ENCODE results near the gene IL4. TPM values are rescaled to one million over a fixed set of nuclear protein-coding genes. Genes with fewer than 3 reads are reported as not detected.

The IL4 gene
- total RNA-seq, 4 donors from 2014 or later: not detected

DNA sequence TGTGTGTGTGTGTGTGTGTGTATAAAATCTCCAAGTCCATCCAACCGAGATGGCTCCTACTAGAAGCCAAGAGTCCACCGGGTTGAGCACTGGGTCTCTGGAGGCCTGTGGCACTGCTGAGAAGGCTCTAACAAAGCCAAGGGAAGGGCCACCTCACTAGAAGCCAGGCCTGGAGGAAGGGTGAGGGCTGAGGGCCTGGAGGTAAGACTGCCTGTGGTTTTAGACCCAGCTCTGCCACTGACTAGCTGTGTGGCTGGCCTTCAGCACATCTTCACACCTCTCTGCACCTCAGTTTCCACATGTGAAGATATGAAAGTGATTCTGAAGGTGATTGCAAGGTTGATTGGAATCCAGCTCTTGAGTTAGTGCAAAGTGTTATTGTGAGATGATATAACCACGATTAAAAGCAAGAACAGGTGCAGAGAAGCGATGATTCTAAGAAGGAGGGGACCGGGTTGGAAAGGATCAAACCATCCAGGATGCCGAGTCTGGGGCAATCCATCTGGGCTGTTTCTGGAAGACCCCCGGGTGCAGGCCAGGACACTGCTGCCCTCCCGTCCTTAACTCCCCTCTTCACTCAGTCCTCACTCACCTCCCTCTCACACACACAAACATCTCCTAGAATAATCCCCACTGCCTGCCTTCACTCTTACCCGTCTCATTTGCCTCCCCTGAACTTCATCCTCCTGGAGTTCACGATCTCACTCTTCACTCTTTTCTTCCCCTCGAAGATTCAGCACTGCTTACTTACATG, 2.3 kb downstream of the IL4 start:
- TF ChIP-seq, protein P1, sequence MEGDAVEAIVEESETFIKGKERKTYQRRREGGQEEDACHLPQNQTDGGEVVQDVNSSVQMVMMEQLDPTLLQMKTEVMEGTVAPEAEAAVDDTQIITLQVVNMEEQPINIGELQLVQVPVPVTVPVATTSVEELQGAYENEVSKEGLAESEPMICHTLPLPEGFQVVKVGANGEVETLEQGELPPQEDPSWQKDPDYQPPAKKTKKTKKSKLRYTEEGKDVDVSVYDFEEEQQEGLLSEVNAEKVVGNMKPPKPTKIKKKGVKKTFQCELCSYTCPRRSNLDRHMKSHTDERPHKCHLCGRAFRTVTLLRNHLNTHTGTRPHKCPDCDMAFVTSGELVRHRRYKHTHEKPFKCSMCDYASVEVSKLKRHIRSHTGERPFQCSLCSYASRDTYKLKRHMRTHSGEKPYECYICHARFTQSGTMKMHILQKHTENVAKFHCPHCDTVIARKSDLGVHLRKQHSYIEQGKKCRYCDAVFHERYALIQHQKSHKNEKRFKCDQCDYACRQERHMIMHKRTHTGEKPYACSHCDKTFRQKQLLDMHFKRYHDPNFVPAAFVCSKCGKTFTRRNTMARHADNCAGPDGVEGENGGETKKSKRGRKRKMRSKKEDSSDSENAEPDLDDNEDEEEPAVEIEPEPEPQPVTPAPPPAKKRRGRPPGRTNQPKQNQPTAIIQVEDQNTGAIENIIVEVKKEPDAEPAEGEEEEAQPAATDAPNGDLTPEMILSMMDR (IDR thresholded peaks at IDR 0.05): no peak
- DNase-seq (ENCODE audit: low spot score): no peak
- ATAC-seq (ENCODE audit: low FRiP score): no peak

GRCh38 chr5:132677191-132677590, 3.4 kb downstream of the IL4 start:
- TF ChIP-seq, protein P1 (IDR thresholded peaks at IDR 0.05): no peak
- DNase-seq (ENCODE audit: low spot score) (no peak), ATAC-seq (ENCODE audit: low FRiP score) (peak; percentile 69)

- DNase-seq (ENCODE audit: low spot score): no peak
- TF ChIP-seq, protein P1 (IDR thresholded peaks at IDR 0.05): no peak
- ATAC-seq (ENCODE audit: low FRiP score): no peak
Observed at GRCh38 chr5:132677682-132678400, 4.1 kb downstream of the IL4 start.

DNA sequence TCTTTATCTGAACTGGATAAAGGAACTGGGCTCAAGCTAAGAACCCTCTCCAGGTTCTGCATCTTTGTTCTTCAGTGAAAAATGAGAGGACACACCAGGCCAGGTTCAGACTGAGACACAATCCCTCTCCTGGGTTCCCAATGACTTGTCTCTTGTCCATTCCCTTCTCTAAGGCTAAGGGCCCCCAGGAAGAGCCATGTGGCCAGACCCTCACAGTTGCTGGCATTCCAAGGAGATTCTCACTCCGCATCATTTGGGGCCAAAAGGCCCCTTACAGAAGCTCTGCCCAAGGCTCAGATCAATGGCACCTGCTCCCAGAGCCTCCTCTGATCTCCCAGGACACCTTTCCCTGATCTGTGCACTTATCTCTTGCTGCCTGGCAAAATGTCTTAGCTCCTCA, 4.9 kb downstream of the IL4 start:
- TF ChIP-seq, protein P1 (IDR thresholded peaks at IDR 0.05): no peak
- ATAC-seq (ENCODE audit: low FRiP score) (no peak), DNase-seq (ENCODE audit: low spot score) (no peak)

GRCh38 chr5:132679166-132679565, 5.4 kb downstream of the IL4 start:
- no peak for DNase-seq (ENCODE audit: low spot score)
- no peak for ATAC-seq (ENCODE audit: low FRiP score)
- TF ChIP-seq, protein P1 (IDR thresholded peaks at IDR 0.05): no peak

GRCh38 chr5:132679717-132680380, 6.1 kb downstream of the IL4 start:
- no peak for DNase-seq (ENCODE audit: low spot score)
- TF ChIP-seq, protein P1 (IDR thresholded peaks at IDR 0.05): no peak
- ATAC-seq (ENCODE audit: low FRiP score): no peak
